Activated CD8-positive, alpha-beta T cell treated with anti-CD3 and anti-CD28 coated beads, Interleukin-2, amount 10 ng/mL, durations not matched to agents 7 days and 5 days (primary cell): ENCODE measurements around the gene HLA-E. TPM values are rescaled to one million over a fixed set of nuclear protein-coding genes. Genes with fewer than 3 reads are reported as not detected.
"Not testable (repeated sequence)": the region's sequence is repeated elsewhere in the genome, so short reads cannot be mapped to it uniquely, and the experiment has no call there.

Source experiments
- ATAC-seq: fragments of 150-1000 bp; cut with Tn5 transposase; one replicate; pipeline ENCODE4 v1.10.0; 2021; ENCODE audit warnings: moderate library complexity
- CTCF ChIA-PET: fragments of 350-600 bp; sonication (Branson Sonifier 250); formaldehyde crosslinking; loops from one replicate; lab custom pipeline; 2021; ENCODE audit warnings: antibody characterized with exemption; lab: Charles Lee
- POLR2A ChIA-PET: fragments of 350-600 bp; sonication (Branson Sonifier 250); formaldehyde crosslinking; loops from one replicate; lab custom pipeline; 2021; ENCODE audit warnings: antibody characterized with exemption; lab: Charles Lee
- DNase-seq: peaks from one replicate; pipeline ENCODE4 v3.0.0-alpha.2; 2020
- H3K27ac Mint-ChIP-seq: one replicate; pipeline ENCODE4 v1.8.0; 2021; ENCODE audit warnings: mild to moderate bottlenecking, mixed read lengths
- H3K27me3 Mint-ChIP-seq: one replicate; pipeline ENCODE4 v1.8.0; 2021; ENCODE audit warnings: low read depth, mixed read lengths
- H3K36me3 Mint-ChIP-seq: one replicate; pipeline ENCODE4 v1.8.0; 2021; ENCODE audit warnings: low read depth, mixed read lengths
- H3K4me1 Mint-ChIP-seq: one replicate; pipeline ENCODE4 v1.8.0; 2021; ENCODE audit warnings: low read depth, mixed read lengths
- H3K4me3 Mint-ChIP-seq: one replicate; pipeline ENCODE4 v1.8.0; 2021; ENCODE audit warnings: mild to moderate bottlenecking, mixed read lengths
- H3K9me3 Mint-ChIP-seq: one replicate; pipeline ENCODE4 v1.8.0; 2022; ENCODE audit warnings: mixed read lengths; ENCODE audit not compliant: insufficient read depth
- total RNA-seq, 2 experiments: library from RNA; stranded (reverse); gene quantifications; one replicate each; pipeline ENCODE4 v1.2.3, GENCODE V29; 2021

HLA-E gene
- total RNA-seq, 2 experiments from 2014 or later = 523 to 536 TPM

DNA sequence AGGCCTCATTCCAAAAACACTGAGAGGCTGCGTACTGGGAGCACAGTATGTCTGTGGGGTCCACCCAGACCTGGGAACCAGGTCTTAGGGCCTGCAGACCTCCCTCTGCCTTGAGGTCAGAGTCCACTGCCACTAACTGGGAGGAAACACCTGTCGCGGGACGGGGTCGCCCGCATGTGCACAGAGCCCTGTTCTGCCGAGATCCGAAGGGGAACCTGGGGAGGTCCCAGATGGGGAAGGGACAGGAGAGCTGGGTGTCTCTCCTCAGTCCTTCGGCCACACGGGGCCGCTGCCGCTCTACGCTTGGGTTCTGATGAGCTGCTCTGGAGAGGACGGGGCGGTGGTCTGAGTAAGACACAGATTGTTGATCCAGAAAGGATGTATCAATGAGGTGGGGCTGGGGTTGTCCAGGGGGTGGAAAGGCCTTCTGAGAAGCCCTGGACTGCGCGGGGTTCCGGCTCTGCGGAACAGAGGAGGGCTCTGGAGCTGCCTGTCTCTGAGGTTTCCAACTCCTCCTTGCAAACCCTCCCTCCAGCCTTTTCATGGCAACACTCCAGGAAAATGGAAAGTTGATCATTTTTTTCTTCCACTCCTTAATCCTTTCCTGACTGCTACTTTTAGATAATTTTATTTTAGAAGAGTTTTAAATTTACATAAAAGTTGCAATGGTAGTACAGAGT is 7.2 kb upstream of the HLA-E start:
- H3K36me3 Mint-ChIP-seq, H3K4me3 Mint-ChIP-seq, H3K27ac Mint-ChIP-seq, H3K9me3 Mint-ChIP-seq: not testable (repeated sequence)
- ChIA-PET POLR2A (interaction anchor here (0.9 to 1.4 kb wide), 4 partner anchors 8 to 191 kb away, joined by 3 to 6 read pairs (median 4); partner anchors contain the start of gene DHX16), CTCF (interaction anchor here (0.6 to 10.3 kb wide), 30 partner anchors 10 to 609 kb away, joined by 3 to 464 read pairs (median 5); partner anchors contain the start of genes ABCF1, GNL1 and PRR3)
- DNase-seq (peak; percentile 87), ATAC-seq (peak; percentile 89)
- Mint-ChIP-seq H3K27me3 (peaks cover 56% of the 10 kb centered on the region), H3K4me1 (peaks cover 21% of the 10 kb centered on the region)

- Mint-ChIP-seq H3K4me3 (no peak overlapping the region), H3K27me3 (peaks cover 40% of the 10 kb centered on the region), H3K9me3 (no peaks in the 10 kb centered on the region), H3K27ac (no peak overlapping the region), H3K4me1 (peaks cover 30% of the 10 kb centered on the region), H3K36me3 (no peaks in the 10 kb centered on the region)
- ChIA-PET CTCF (interaction anchor here (0.6 to 10.3 kb wide), 37 partner anchors 9 to 603 kb away, joined by 3 to 464 read pairs (median 6); partner anchors contain the start of genes ABCF1, DHX16, GNL1 and PRR3), POLR2A (interaction anchor here (0.8 to 1.2 kb wide), 3 partner anchors 10 to 250 kb away, joined by 3 to 4 read pairs (median 4); no protein-coding TSS in a partner anchor)
- DNase-seq = peak; percentile 65
- ATAC-seq = no peak
Measured at GRCh38 chr6:30483677-30484279, 5.5 kb upstream of the HLA-E start.

GRCh38 chr6:30485236-30485635 is 4.1 kb upstream of the HLA-E start:
- ATAC-seq (no peak), DNase-seq (no peak)
- Mint-ChIP-seq H3K4me3 (no peak overlapping the region), H3K27me3 (peaks cover 30% of the 10 kb centered on the region), H3K36me3 (peaks cover 12% of the 10 kb centered on the region), H3K27ac (no peak overlapping the region), H3K9me3 (no peaks in the 10 kb centered on the region), H3K4me1 (peaks cover 34% of the 10 kb centered on the region)
- ChIA-PET POLR2A (no interaction called here), CTCF (interaction anchor here (2.9 to 10.3 kb wide), 8 partner anchors 16 to 113 kb away, joined by 14 to 464 read pairs (median 59); partner anchors contain the start of genes ABCF1, GNL1 and PRR3)

DNA sequence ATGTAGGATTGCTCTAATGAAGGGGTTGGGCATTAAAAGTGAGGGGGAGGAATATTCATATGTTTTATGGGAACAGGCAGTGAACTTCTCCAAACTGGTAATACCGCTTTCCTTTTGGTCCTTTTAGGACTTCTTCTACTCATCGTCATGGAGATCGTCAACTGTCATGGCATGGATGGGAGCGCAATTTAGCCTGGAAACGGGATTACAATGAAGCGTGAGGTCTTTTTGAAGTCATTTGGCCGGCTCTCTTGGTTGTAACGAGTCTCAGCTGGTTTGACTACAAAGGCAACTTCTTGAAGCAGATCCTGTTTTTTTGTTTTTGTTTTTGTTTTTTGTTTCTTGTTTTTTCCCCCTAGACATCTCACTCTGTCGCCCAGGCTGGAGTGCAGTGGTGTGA is 1.4 kb upstream of the HLA-E start:
- H3K27ac Mint-ChIP-seq = peak overlapping the region; percentile 68
- ChIA-PET POLR2A (interaction anchor here (0.9 to 1.4 kb wide), 3 partner anchors 55 to 61 kb away, joined by 4 to 5 read pairs (median 4); no protein-coding TSS in a partner anchor), CTCF (interaction anchor here (1.7 to 10.3 kb wide), 5 partner anchors 9 to 191 kb away, joined by 5 to 464 read pairs (median 107); no protein-coding TSS in a partner anchor)
- H3K36me3 Mint-ChIP-seq = peaks cover 38% of the 10 kb centered on the region
- ATAC-seq (no peak), DNase-seq (no peak)
- H3K9me3 Mint-ChIP-seq = no peaks in the 10 kb centered on the region
- peak overlapping the region; percentile 10 for H3K4me3 Mint-ChIP-seq
- H3K4me1 Mint-ChIP-seq = peaks cover 32% of the 10 kb centered on the region
- peaks cover 9% of the 10 kb centered on the region for H3K27me3 Mint-ChIP-seq

DNA sequence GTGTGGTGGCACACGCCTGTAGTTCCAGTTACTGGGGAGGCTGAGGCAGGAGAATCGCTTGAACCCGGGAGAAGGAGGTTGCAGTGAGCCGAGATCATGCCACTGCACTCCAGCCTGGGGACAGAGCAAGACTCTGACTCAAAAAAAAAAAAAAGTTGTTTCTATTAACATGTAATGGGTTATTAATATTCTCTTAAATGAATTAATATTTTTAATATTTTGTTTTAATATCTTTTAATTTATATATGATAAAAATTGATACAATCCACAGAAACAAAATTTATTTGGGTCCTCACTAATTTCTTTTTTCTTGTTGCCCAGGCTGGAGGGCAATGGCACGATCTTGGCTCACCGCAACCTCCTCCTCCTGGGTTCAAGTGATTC is 620 bp upstream of the HLA-E start:
- POLR2A ChIA-PET = interaction anchor here (0.7 to 1.4 kb wide), 2 partner anchors 37 to 54 kb away, joined by 3 to 4 read pairs; no protein-coding TSS in a partner anchor
- H3K4me1 Mint-ChIP-seq = peaks cover 38% of the 10 kb centered on the region
- CTCF ChIA-PET = interaction anchor here (8.6 to 10.3 kb wide), 3 partner anchors 42 to 110 kb away, joined by 107 to 464 read pairs (median 111); no protein-coding TSS in a partner anchor

DNA sequence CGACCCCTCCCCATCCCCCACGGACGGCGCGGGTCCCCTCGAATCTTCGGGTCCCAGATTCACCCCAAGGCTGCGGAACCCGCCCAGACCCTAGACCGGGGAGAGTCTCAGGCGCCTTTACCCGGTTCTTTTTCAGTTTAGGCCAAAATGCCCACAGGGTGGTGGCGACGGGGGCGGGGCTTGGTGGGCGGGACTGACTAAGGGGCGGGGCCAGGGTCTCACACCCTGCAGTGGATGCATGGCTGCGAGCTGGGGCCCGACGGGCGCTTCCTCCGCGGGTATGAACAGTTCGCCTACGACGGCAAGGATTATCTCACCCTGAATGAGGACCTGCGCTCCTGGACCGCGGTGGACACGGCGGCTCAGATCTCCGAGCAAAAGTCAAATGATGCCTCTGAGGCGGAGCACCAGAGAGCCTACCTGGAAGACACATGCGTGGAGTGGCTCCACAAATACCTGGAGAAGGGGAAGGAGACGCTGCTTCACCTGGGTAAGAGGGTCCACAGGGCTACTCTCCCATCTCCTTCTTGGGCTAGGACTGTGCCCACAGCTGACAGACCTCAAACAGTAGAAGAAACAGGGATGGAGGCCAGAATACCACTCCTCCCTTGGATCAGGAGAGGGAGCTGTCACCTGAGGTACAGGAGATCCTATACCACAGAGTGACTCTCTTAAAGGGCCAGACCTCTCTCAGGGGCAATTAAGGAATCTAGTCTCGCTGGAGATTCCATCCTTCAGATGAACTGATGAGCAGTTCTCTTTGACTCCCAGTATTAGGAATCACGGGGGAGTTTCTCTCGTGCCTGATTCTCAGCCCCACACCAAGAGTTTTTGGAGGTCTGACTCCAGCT is 942 bp downstream of the HLA-E start:
- DNase-seq (peak; percentile 89), ATAC-seq (peak; percentile 52)
- Mint-ChIP-seq H3K27me3 (peaks cover 5% of the 10 kb centered on the region), H3K4me1 (peaks cover 53% of the 10 kb centered on the region), H3K36me3 (peaks cover 56% of the 10 kb centered on the region), H3K4me3 (peak overlapping the region; percentile 99), H3K9me3 (no peaks in the 10 kb centered on the region), H3K27ac (peak overlapping the region; percentile 96)
- ChIA-PET POLR2A (interaction anchor here (0.7 to 8.6 kb wide), 14 partner anchors 9 to 301 kb away, joined by 3 to 275 read pairs (median 12); partner anchors contain the start of genes ABCF1, GNL1, MRPS18B and PRR3), CTCF (interaction anchor here (0.6 to 7.8 kb wide), 4 partner anchors 21 to 52 kb away, joined by 3 to 124 read pairs (median 30); no protein-coding TSS in a partner anchor)

More for the DNA sequence above, 620 bp upstream of the HLA-E start:
- Mint-ChIP-seq H3K27ac (peak overlapping the region; percentile 96), H3K4me3 (peak overlapping the region; percentile 99), H3K36me3 (peaks cover 45% of the 10 kb centered on the region)
- H3K9me3 Mint-ChIP-seq, ATAC-seq, H3K27me3 Mint-ChIP-seq: not testable (repeated sequence)
- peak; percentile 15 for DNase-seq

- not testable (repeated sequence) for DNase-seq, ATAC-seq, H3K27me3 Mint-ChIP-seq, H3K9me3 Mint-ChIP-seq
- peak overlapping the region; percentile 99 for H3K4me3 Mint-ChIP-seq
- H3K4me1 Mint-ChIP-seq = peaks cover 62% of the 10 kb centered on the region
- CTCF ChIA-PET = interaction anchor here (1.5 to 7.8 kb wide), 6 partner anchors 9 to 106 kb away, joined by 5 to 124 read pairs (median 16); no protein-coding TSS in a partner anchor
- peaks cover 56% of the 10 kb centered on the region for H3K36me3 Mint-ChIP-seq
- POLR2A ChIA-PET = interaction anchor here (0.6 to 8.6 kb wide), 14 partner anchors 10 to 246 kb away, joined by 3 to 275 read pairs (median 16); partner anchors contain the start of genes ABCF1, ATAT1, GNL1 and PRR3
- peak overlapping the region; percentile 96 for H3K27ac Mint-ChIP-seq
Measured at GRCh38 chr6:30491291-30491953, 2.1 kb downstream of the HLA-E start.

GRCh38 chr6:30491991-30492952 is 3.0 kb downstream of the HLA-E start:
- no peak for DNase-seq
- H3K36me3 Mint-ChIP-seq = peaks cover 56% of the 10 kb centered on the region

GRCh38 chr6:30493643-30494250 is 4.4 kb downstream of the HLA-E start:
- CTCF ChIA-PET = interaction anchor here (0.7 to 7.8 kb wide), 12 partner anchors 9 to 103 kb away, joined by 3 to 124 read pairs (median 8); no protein-coding TSS in a partner anchor
- peaks cover 56% of the 10 kb centered on the region for H3K36me3 Mint-ChIP-seq
- H3K4me1 Mint-ChIP-seq = peaks cover 58% of the 10 kb centered on the region
- no peaks in the 10 kb centered on the region for H3K9me3 Mint-ChIP-seq
- DNase-seq (peak; percentile 49), ATAC-seq (no peak)
- peak overlapping the region; percentile 77 for H3K27ac Mint-ChIP-seq
- POLR2A ChIA-PET = interaction anchor here (0.6 to 8.6 kb wide), 20 partner anchors 8 to 1219 kb away, joined by 3 to 275 read pairs (median 6); partner anchors contain the start of genes ABCF1, GNL1 and PRR3
- peak overlapping the region; percentile 99 for H3K4me3 Mint-ChIP-seq
- no peaks in the 10 kb centered on the region for H3K27me3 Mint-ChIP-seq

More at GRCh38 chr6:30491991-30492952, 3.0 kb downstream of the HLA-E start:
- no peaks in the 10 kb centered on the region for H3K9me3 Mint-ChIP-seq
- peak overlapping the region; percentile 99 for H3K4me3 Mint-ChIP-seq
- H3K27ac Mint-ChIP-seq = peak overlapping the region; percentile 96
- no peak for ATAC-seq
- ChIA-PET CTCF (interaction anchor here (1.1 to 7.8 kb wide), 10 partner anchors 8 to 123 kb away, joined by 3 to 124 read pairs (median 12); no protein-coding TSS in a partner anchor), POLR2A (interaction anchor here (0.6 to 8.6 kb wide), 20 partner anchors 9 to 374 kb away, joined by 3 to 275 read pairs (median 6); partner anchors contain the start of genes ABCF1, ATAT1, GNL1 and PRR3)
- H3K4me1 Mint-ChIP-seq = peaks cover 67% of the 10 kb centered on the region
- no peaks in the 10 kb centered on the region for H3K27me3 Mint-ChIP-seq
